SU-DHL-6 (cell line): Measurements from ENCODE around the gene BTBD1.

Source experiments
- H2AFZ ChIP-seq: fragments of 200-600 bp; sonication (generic); 2 replicates; pipeline ENCODE4 v1.6.1; 2014; ENCODE audit warnings: low read depth, mild to moderate bottlenecking, moderate library complexity, mixed read lengths, antibody characterized with exemption, low read length; ENCODE audit not compliant: severe bottlenecking
- H3F3A ChIP-seq: fragments of 200-600 bp; shearing (Covaris generic); 2 replicates; pipeline ENCODE4 v1.6.0; 2016; ENCODE audit warnings: antibody characterized with exemption, mild to moderate bottlenecking; ENCODE audit not compliant: insufficient read depth
- H3K27ac ChIP-seq: fragments of 200-600 bp; sonication (generic); 2 replicates; pipeline ENCODE4 v1.5.1; 2016; ENCODE audit warnings: low read depth, mild to moderate bottlenecking, low read length, moderate library complexity, mixed read lengths
- H3K27me3 ChIP-seq: fragments of 200-600 bp; sonication (generic), shearing (Covaris generic); 2 replicates; pipeline ENCODE4 v1.6.0; 2014; ENCODE audit warnings: mild to moderate bottlenecking, low read length
- H3K36me3 ChIP-seq: fragments of 200-600 bp; sonication (generic); 2 replicates; pipeline ENCODE4 v1.6.1; 2014; ENCODE audit warnings: mild to moderate bottlenecking, low read length, mixed read lengths
- H3K4me2 ChIP-seq: fragments of 300-600, 200-600 bp; shearing (Covaris generic), sonication (generic); 2 replicates; pipeline ENCODE4 v1.6.0; 2014; ENCODE audit warnings: low read length, low read depth, mild to moderate bottlenecking; ENCODE audit not compliant: poor library complexity, severe bottlenecking
- H3K4me3 ChIP-seq: fragments of 200-600 bp; sonication (generic); 2 replicates; pipeline ENCODE4 v1.5.1; 2014; ENCODE audit warnings: antibody characterized with exemption, low read length, mild to moderate bottlenecking, mixed read lengths; ENCODE audit not compliant: insufficient read depth, poor library complexity, severe bottlenecking
- H3K79me2 ChIP-seq: fragments of 200-600 bp; sonication (generic); 2 replicates; pipeline ENCODE4 v1.6.1; 2014; ENCODE audit warnings: mild to moderate bottlenecking, low read length, moderate library complexity; ENCODE audit not compliant: insufficient read depth
- H3K9ac ChIP-seq: fragments of 200-600 bp; sonication (generic); 2 replicates; pipeline ENCODE4 v1.7.0; 2014; ENCODE audit warnings: mild to moderate bottlenecking, low read length
- H3K9me2 ChIP-seq: fragments of 200-600 bp; sonication (generic); replicated peaks from 2 replicates; pipeline ENCODE4 v1.6.1; 2014; ENCODE audit warnings: low read length; ENCODE audit not compliant: insufficient read depth
- H3K9me3 ChIP-seq: fragments of 200-600 bp; sonication (generic); 2 replicates; pipeline ENCODE4 v1.6.1; 2014; ENCODE audit warnings: low read length, mixed read lengths; ENCODE audit not compliant: insufficient read depth
- H4K20me1 ChIP-seq: fragments of 200-600 bp; sonication (generic); 2 replicates; pipeline ENCODE4 v1.6.1; 2014; ENCODE audit warnings: low read depth, mild to moderate bottlenecking, antibody characterized with exemption, low read length, moderate library complexity, mixed read lengths
- CTCF ChIP-seq: fragments of 200-600 bp; sonication (generic); IDR thresholded peaks from one replicate; pipeline ENCODE4 v1.5.1; 2017; ENCODE audit warnings: antibody characterized with exemption, mild to moderate bottlenecking, low read length, moderate library complexity; ENCODE audit not compliant: insufficient read depth, poor library complexity, severe bottlenecking
- EZH2phosphoT487 ChIP-seq: fragments of 200-600 bp; sonication (generic), shearing (Covaris generic); conservative IDR thresholded peaks from 2 replicates; pipeline ENCODE4 v1.6.1; 2018; ENCODE audit warnings: mild to moderate bottlenecking, antibody characterized with exemption, low read length, moderate library complexity, mixed read lengths

The BTBD1 gene

GRCh38 chr15:83014205-83014653, 52.8 kb downstream of the BTBD1 start:
- TF ChIP-seq EZH2phosphoT487, result no peak
- no peak for TF ChIP-seq CTCF
- no peak overlapping the region for H3K27ac ChIP-seq
- H3K9me2 ChIP-seq, result no peaks in the 10 kb centered on the region
- no peak overlapping the region for H2AFZ ChIP-seq
- peaks cover 20% of the 10 kb centered on the region; the same call in 1 of the 2 replicates for H3K36me3 ChIP-seq
- peaks cover 49% of the 10 kb centered on the region for H3F3A ChIP-seq
- H3K9me3 ChIP-seq, result no peaks in the 10 kb centered on the region
- H3K9ac ChIP-seq, result no peak overlapping the region
- peak overlapping the region; percentile 26 for H3K4me2 ChIP-seq
- H3K79me2 ChIP-seq, result peaks cover 27% of the 10 kb centered on the region
- H4K20me1 ChIP-seq, result no peaks in the 10 kb centered on the region
- H3K4me3 ChIP-seq, result no peak overlapping the region
- H3K27me3 ChIP-seq, result no peaks in the 10 kb centered on the region

GRCh38 chr15:83012636-83013035, 54.4 kb downstream of the BTBD1 start:
- peak overlapping the region; percentile 85; the same call in 1 of the 2 replicates for H3K9ac ChIP-seq
- H3K27me3 ChIP-seq, result no peaks in the 10 kb centered on the region
- no peaks in the 10 kb centered on the region for H3K9me2 ChIP-seq
- no peak overlapping the region for H3K27ac ChIP-seq
- peaks cover 38% of the 10 kb centered on the region for H3F3A ChIP-seq
- peaks cover 11% of the 10 kb centered on the region; the same call in 1 of the 2 replicates for H3K36me3 ChIP-seq
- H4K20me1 ChIP-seq, result no peaks in the 10 kb centered on the region
- H2AFZ ChIP-seq, result no peak overlapping the region
- H3K4me2 ChIP-seq, result peak overlapping the region; percentile 96
- peaks cover 27% of the 10 kb centered on the region for H3K79me2 ChIP-seq
- H3K4me3 ChIP-seq, result peak overlapping the region; percentile 87
- TF ChIP-seq EZH2phosphoT487 (no peak), CTCF (no peak)
- no peaks in the 10 kb centered on the region for H3K9me3 ChIP-seq

- H3F3A ChIP-seq, result peaks cover 33% of the 10 kb centered on the region
- peak overlapping the region; percentile 81 for H3K27ac ChIP-seq
- H3K27me3 ChIP-seq, result no peaks in the 10 kb centered on the region
- no peaks in the 10 kb centered on the region for H4K20me1 ChIP-seq
- peaks cover 9% of the 10 kb centered on the region; the same call in 1 of the 2 replicates for H3K36me3 ChIP-seq
- peaks cover 27% of the 10 kb centered on the region for H3K79me2 ChIP-seq
- peak overlapping the region; percentile 70 for H2AFZ ChIP-seq
- no peak for TF ChIP-seq CTCF
- TF ChIP-seq EZH2phosphoT487, result no peak
- no peaks in the 10 kb centered on the region for H3K9me2 ChIP-seq
- peak overlapping the region; percentile 85 for H3K9ac ChIP-seq
- no peaks in the 10 kb centered on the region for H3K9me3 ChIP-seq
- peak overlapping the region; percentile 96 for H3K4me2 ChIP-seq
- peak overlapping the region; percentile 87 for H3K4me3 ChIP-seq
These were observed 55.0 kb downstream of the BTBD1 start for GRCh38 chr15:83012076-83012426.
